ENCODE data around the gene PRR11. TPM values are rescaled to one million over a fixed set of nuclear protein-coding genes. Genes with fewer than 3 reads are reported as not detected.
A peak's percentile ranks its signal among the peaks of the same experiment; 100 is the strongest.
"Not testable (repeated sequence)": the region's sequence is repeated elsewhere in the genome, so short reads cannot be mapped to it uniquely, and the experiment has no call there.

PRR11 gene
- total RNA-seq, 1 donor from 2014 or later, result 2.6 TPM

GRCh38 chr17:59186850-59187249 lies 31.3 kb downstream of the PRR11 start:
- intact Hi-C loops (cut with DNase I), result no loop called here
- ATAC-seq (no peak), DNase-seq (ENCODE audit: low spot score) (no peak)

DNA sequence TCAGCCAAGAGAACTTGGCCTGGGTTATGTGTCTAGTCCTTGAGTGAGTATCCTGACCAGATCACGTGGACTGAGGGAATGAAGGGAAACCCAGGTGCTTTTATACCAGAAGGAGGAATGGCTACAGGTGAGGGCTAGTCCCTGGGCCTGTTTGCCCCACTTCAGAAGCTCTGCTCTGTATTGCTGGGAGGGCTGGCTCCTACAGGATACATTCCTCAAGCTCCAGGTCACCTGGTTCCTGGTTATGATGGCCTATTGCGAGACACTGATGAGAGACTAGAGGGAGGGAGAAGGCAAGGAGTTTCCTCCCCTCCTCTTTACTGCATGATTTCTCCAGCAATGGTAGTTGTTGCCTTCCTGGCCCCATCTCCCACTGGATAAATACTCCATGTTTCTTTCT lies 35.3 kb downstream of the PRR11 start:
- DNase-seq (ENCODE audit: low spot score) (no peak), ATAC-seq (no peak)
- intact Hi-C loops (cut with DNase I), result no loop called here

DNA sequence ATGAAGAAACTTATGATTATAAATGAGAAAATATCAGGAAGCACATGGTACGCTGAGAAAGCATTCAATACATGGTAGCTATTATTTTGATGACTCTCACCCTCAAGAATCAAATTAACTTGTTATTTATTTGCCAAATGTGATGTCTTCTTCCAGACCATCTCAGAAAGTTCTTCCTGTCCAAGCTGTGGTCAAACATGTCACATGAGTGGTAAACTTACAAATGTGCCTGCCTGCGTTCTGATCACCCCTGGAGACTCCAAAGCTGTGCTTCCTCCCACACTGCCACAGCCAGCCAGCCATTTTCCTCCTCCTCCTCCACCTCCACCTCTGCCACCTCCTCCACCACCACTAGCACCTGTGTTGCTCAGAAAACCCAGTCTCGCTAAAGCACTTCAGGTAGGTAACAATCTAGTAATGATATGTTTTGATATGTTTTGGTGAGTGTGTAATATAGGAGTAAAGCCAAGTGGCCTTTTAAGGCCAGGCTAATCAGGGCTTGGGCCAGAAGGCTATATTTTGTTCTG lies 37.9 kb downstream of the PRR11 start:
- intact Hi-C loops (cut with DNase I), result no loop called here
- no peak for DNase-seq (ENCODE audit: low spot score)
- no peak for ATAC-seq

- no peak for DNase-seq (ENCODE audit: low spot score)
- no peak for ATAC-seq
- intact Hi-C loops (cut with DNase I), result no loop called here
Measured at GRCh38 chr17:59199398-59199797, 43.9 kb downstream of the PRR11 start.

- no peak for ATAC-seq
- intact Hi-C loops (cut with DNase I), result no loop called here
Measured at GRCh38 chr17:59202320-59202719, 46.8 kb downstream of the PRR11 start.

GRCh38 chr17:59219370-59219769 lies 63.8 kb downstream of the PRR11 start:
- intact Hi-C loops (cut with DNase I), result no loop called here
- ATAC-seq, result no peak
- DNase-seq (ENCODE audit: low spot score), result no peak

More at GRCh38 chr17:59202320-59202719, 46.8 kb downstream of the PRR11 start:
- DNase-seq (ENCODE audit: low spot score), result no peak

- ATAC-seq, result no peak
- DNase-seq (ENCODE audit: low spot score), result no peak
- intact Hi-C loops (cut with DNase I), result no loop called here
Measured at GRCh38 chr17:59219992-59220327, 64.4 kb downstream of the PRR11 start.

- ATAC-seq (peak; percentile 99), DNase-seq (ENCODE audit: low spot score) (peak; percentile 96)
- intact Hi-C loops (cut with DNase I), result no loop called here
Measured at GRCh38 chr17:59220328-59221158, 65.0 kb downstream of the PRR11 start, which contains the start of gene GDPD1. Gene GDPD1 (plus strand): TSS chr17:59220511. CDS start chr17:59220610, 99 bp downstream.

GRCh38 chr17:59221159-59221847 lies 65.8 kb downstream of the PRR11 start:
- intact Hi-C loops (cut with DNase I), result no loop called here
- DNase-seq (ENCODE audit: low spot score) (no peak), ATAC-seq (no peak)

- ATAC-seq (no peak), DNase-seq (ENCODE audit: low spot score) (no peak)
- intact Hi-C loops (cut with DNase I), result no loop called here
Measured at GRCh38 chr17:59223813-59224212, 68.3 kb downstream of the PRR11 start.

- DNase-seq (ENCODE audit: low spot score); ATAC-seq; intact Hi-C loops (cut with DNase I): not testable (repeated sequence)
Measured at GRCh38 chr17:59228588-59228987, 73.0 kb downstream of the PRR11 start.

- intact Hi-C loops (cut with DNase I), result no loop called here
Measured at GRCh38 chr17:59230764-59231163, 75.2 kb downstream of the PRR11 start.

DNA sequence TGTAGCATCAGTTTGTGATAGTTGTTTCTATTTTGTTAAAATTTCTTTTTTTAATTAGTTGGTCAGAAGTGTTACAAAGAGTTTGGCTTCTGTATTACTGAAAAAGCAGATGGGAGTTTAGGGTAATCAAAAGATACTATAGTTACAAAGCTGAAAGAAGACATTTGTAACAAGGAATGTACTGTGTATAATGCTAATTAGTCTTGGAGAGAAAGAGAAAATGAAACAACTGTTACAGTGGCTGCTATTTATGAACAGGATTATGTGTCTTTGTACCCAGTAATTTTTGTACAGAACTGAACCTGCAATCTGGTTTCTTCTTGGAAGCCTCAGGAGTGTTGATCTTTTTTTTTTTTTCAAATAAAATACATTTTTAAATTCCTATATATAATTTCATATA lies 79.1 kb downstream of the PRR11 start:
- intact Hi-C loops (cut with DNase I), result no loop called here
- ATAC-seq, result no peak
- DNase-seq (ENCODE audit: low spot score), result no peak

More at GRCh38 chr17:59230764-59231163, 75.2 kb downstream of the PRR11 start:
- ATAC-seq, result no peak
- DNase-seq (ENCODE audit: low spot score), result no peak

DNA sequence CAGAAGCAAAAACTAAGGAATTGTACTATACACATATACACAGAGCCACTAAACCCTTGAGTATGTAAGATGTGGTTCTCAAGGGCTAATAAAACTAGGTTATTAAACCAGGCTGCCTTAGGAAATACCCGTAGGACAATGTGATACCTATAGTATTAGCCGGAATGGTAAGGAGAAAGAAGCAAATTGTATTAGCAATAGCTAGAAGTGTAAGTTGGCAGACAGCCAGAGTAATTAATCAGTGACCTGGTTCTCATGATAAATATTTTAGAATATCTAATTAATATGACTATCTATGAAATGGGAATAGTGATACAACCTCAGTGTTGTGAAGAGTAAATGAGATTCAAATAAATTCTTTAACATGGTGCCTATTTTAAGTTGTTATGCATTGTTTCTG lies 83.4 kb downstream of the PRR11 start:
- ATAC-seq (no peak), DNase-seq (ENCODE audit: low spot score) (no peak)
- intact Hi-C loops (cut with DNase I), result no loop called here

DNA sequence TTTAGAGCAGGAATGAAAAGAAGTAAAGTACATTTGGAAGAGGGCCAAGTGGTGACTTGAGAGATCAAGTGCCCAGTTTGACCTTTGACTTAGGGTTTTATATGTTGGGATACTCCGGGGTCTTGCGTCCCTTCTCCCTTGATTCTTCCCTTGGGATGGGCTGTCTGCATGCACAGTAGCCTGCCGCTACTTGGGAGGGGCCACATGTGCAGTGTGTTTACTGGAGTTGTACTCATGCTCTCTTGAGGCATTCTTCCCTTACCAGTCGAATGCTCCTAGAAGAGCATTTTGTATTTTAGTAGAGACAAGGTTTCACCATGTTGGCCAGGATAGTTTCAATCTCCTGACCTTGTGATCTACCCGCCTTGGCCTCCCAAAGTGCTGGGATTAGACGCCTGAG lies 88.5 kb downstream of the PRR11 start:
- intact Hi-C loops (cut with DNase I), result no loop called here
- DNase-seq (ENCODE audit: low spot score), result no peak

More for the DNA sequence above, 88.5 kb downstream of the PRR11 start:
- ATAC-seq, result no peak

Small RNAs within 50 kb of the gene (microRNA-seq; reads per million reads assigned to microRNA genes)
- gene MIR301A, result 26.1 reads per million, percentile 35 among the genes with 10 or more reads in this experiment
- gene MIR454, result 714 reads per million, percentile 79 among the genes with 10 or more reads in this experiment

Other genes starting within 250 kb of the PRR11 start
- 23.1 TPM for gene TRIM37, start 48.9 kb upstream of the PRR11 start, total RNA-seq
- gene SKA2, start 560 bp upstream of the PRR11 start, total RNA-seq, result 34.0 TPM
- gene SMG8, start 54.3 kb downstream of the PRR11 start, total RNA-seq, result 10.8 TPM
- gene GDPD1, start 64.8 kb downstream of the PRR11 start, total RNA-seq, result 4.1 TPM
- gene YPEL2, start 175.9 kb downstream of the PRR11 start, total RNA-seq, result 55.1 TPM